Astrocyte (in vitro differentiated cells and primary cell): Measurements from ENCODE around the gene FUOM. TPM values are rescaled to one million over a fixed set of nuclear protein-coding genes. Genes with fewer than 3 reads are reported as not detected.

Source experiments
- DNase-seq: peaks from one replicate; pipeline ENCODE4 v3.0.0-alpha.2; 2010; ENCODE audit warnings: low read depth
- FAIRE-seq: peaks from 2 replicates; lab custom pipeline; 2011; peaks lifted over from hg19 to GRCh38; lab: Jason Lieb, UNC
- H2AFZ ChIP-seq: 2 replicates; pipeline ENCODE4 v1.6.0; 2012; ENCODE audit warnings: low read depth, low read length, inconsistent platforms
- H3K27ac ChIP-seq: 2 replicates; pipeline ENCODE4 v1.5.1; 2011; ENCODE audit warnings: low read depth, low read length, inconsistent platforms
- H3K27me3 ChIP-seq: 2 replicates; pipeline ENCODE4 v1.6.0; 2011; ENCODE audit warnings: low read length, inconsistent platforms; ENCODE audit not compliant: insufficient read depth
- H3K36me3 ChIP-seq: 2 replicates; pipeline ENCODE4 v1.5.1; 2011; ENCODE audit warnings: low read length, inconsistent platforms; ENCODE audit not compliant: insufficient read depth
- H3K4me1 ChIP-seq: 2 replicates; pipeline ENCODE4 v1.5.1; 2011; ENCODE audit warnings: low read length, inconsistent platforms; ENCODE audit not compliant: insufficient read depth
- H3K4me2 ChIP-seq: 2 replicates; pipeline ENCODE4 v1.6.0; 2012; ENCODE audit warnings: low read length, inconsistent platforms
- H3K4me3 ChIP-seq: 2 replicates; pipeline ENCODE4 v1.5.1; 2011; ENCODE audit warnings: low read depth, mild to moderate bottlenecking, low read length, inconsistent platforms; ENCODE audit not compliant: insufficient read depth
- H3K79me2 ChIP-seq: 2 replicates; pipeline ENCODE4 v1.6.0; 2012; ENCODE audit warnings: mild to moderate bottlenecking, low read length, inconsistent platforms; ENCODE audit not compliant: insufficient read depth
- H3K9ac ChIP-seq: 2 replicates; pipeline ENCODE4 v1.6.0; 2012; ENCODE audit warnings: mild to moderate bottlenecking, low read length, inconsistent platforms
- H3K9me3 ChIP-seq: 2 replicates; pipeline ENCODE4 v1.5.1; 2012; ENCODE audit warnings: low read depth, mild to moderate bottlenecking, low read length, inconsistent platforms; ENCODE audit not compliant: insufficient read depth
- H4K20me1 ChIP-seq: 2 replicates; pipeline ENCODE4 v1.6.0; 2012; ENCODE audit warnings: low read length, inconsistent platforms; ENCODE audit not compliant: insufficient read depth
- H3K27ac Mint-ChIP-seq: one replicate; pipeline ENCODE4 v1.8.0; 2021; ENCODE audit warnings: mild to moderate bottlenecking, mixed read lengths; ENCODE audit not compliant: unreplicated experiment
- H3K27me3 Mint-ChIP-seq: one replicate; pipeline ENCODE4 v1.8.0; 2021; ENCODE audit warnings: low read depth, mixed read lengths; ENCODE audit not compliant: unreplicated experiment
- H3K36me3 Mint-ChIP-seq: one replicate; pipeline ENCODE4 v1.8.0; 2021; ENCODE audit warnings: low read depth, mixed read lengths; ENCODE audit not compliant: unreplicated experiment
- H3K4me1 Mint-ChIP-seq: one replicate; pipeline ENCODE4 v1.8.0; 2021; ENCODE audit warnings: low read depth, mixed read lengths; ENCODE audit not compliant: unreplicated experiment
- H3K4me3 Mint-ChIP-seq: one replicate; pipeline ENCODE4 v1.8.0; 2021; ENCODE audit warnings: mild to moderate bottlenecking, moderate library complexity, mixed read lengths; ENCODE audit not compliant: unreplicated experiment
- H3K9me3 Mint-ChIP-seq: one replicate; pipeline ENCODE4 v1.8.0; 2021; ENCODE audit warnings: mild to moderate bottlenecking, mixed read lengths; ENCODE audit not compliant: unreplicated experiment
- CTCF ChIP-seq: IDR thresholded peaks from 2 replicates; pipeline ENCODE4 v1.5.1; 2011; ENCODE audit warnings: low read depth, mild to moderate bottlenecking, inconsistent platforms, low read length, moderate library complexity; ENCODE audit not compliant: insufficient read depth
- EZH2 ChIP-seq: IDR thresholded peaks from 2 replicates; pipeline ENCODE4 v1.6.1; 2012; ENCODE audit warnings: mild to moderate bottlenecking, low read length, inconsistent platforms; ENCODE audit not compliant: insufficient read depth
- total RNA-seq: library from RNA; stranded (reverse); gene quantifications from 2 replicates; pipeline ENCODE4 v1.2.1, GENCODE V29; 2021

FUOM gene
- total RNA-seq, 1 donor from 2014 or later = 28.8 TPM

GRCh38 chr10:133375357-133376115 is 17.7 kb upstream of the FUOM start:
- DNase-seq = no peak
- Histone ChIP-seq H3K79me2 (peaks cover 9% of the 10 kb centered on the region), H3K36me3 (no peaks in the 10 kb centered on the region), H3K27ac (no peak overlapping the region), H3K9me3 (no peaks in the 10 kb centered on the region), H3K4me3 (no peak overlapping the region), H4K20me1 (peaks cover 5% of the 10 kb centered on the region), H3K27me3 (no peaks in the 10 kb centered on the region), H3K9ac (no peak overlapping the region), H3K4me2 (no peak overlapping the region), H3K4me1 (peaks cover 7% of the 10 kb centered on the region), H2AFZ (no peak overlapping the region)
- no peak for TF ChIP-seq EZH2
- TF ChIP-seq CTCF = no peak
- Mint-ChIP-seq H3K27me3 (peaks cover 14% of the 10 kb centered on the region), H3K36me3 (peaks cover under 1% of the 10 kb centered on the region), H3K4me1 (peaks cover 2% of the 10 kb centered on the region), H3K27ac (no peak overlapping the region), H3K4me3 (no peak overlapping the region), H3K9me3 (peaks cover 2% of the 10 kb centered on the region)
- FAIRE-seq = no peak

- H3K4me1 ChIP-seq = peaks cover 7% of the 10 kb centered on the region
- peak within 1 kb of the TSS; percentile 70 for H3K4me3 ChIP-seq
- H3K36me3 ChIP-seq = peaks cover 4% of the 10 kb centered on the region
- H4K20me1 ChIP-seq = peaks cover 5% of the 10 kb centered on the region
- no peak within 1 kb of the TSS for H3K27ac ChIP-seq
- Mint-ChIP-seq H3K27ac (peak within 1 kb of the TSS; percentile 34), H3K4me1 (peaks cover 2% of the 10 kb centered on the region), H3K4me3 (peak within 1 kb of the TSS; percentile 88), H3K9me3 (peaks cover 2% of the 10 kb centered on the region), H3K36me3 (peaks cover 4% of the 10 kb centered on the region), H3K27me3 (peaks cover 14% of the 10 kb centered on the region)
- H3K9me3 ChIP-seq = no peaks in the 10 kb centered on the region
- peaks cover 9% of the 10 kb centered on the region for H3K79me2 ChIP-seq
- FAIRE-seq (no peak), DNase-seq (peak; percentile 63)
- no peaks in the 10 kb centered on the region for H3K27me3 ChIP-seq
- TF ChIP-seq EZH2 (no peak), CTCF (no peak)
- peak within 1 kb of the TSS; percentile 77 for H3K4me2 ChIP-seq
- peak within 1 kb of the TSS; percentile 80 for H2AFZ ChIP-seq
- H3K9ac ChIP-seq = peak within 1 kb of the TSS; percentile 83
Measured at GRCh38 chr10:133373174-133374090, 15.6 kb upstream of the FUOM start, which contains the start of gene ECHS1. ECHS1 (minus strand) TSS chr10:133373354; CDS start chr10:133373333, 21 bp downstream.
